Measurements from ENCODE around the gene MOV10L1. TPM values are rescaled to one million over a fixed set of nuclear protein-coding genes. Genes with fewer than 3 reads are reported as not detected.

MOV10L1 gene
- total and polyA plus RNA-seq, 2 donors from 2014 or later: 0.38 to 0.62 TPM

- no peak for TF ChIP-seq CTCF (IDR thresholded peaks at IDR 0.05; ENCODE audit: borderline replicate concordance, extremely low read depth, insufficient read depth)
- DNase-seq: peak in 1 of 5 donors; percentile 26
- H3K36me3 ChIP-seq (ENCODE audit: control insufficient read depth in 2 of 3, insufficient read depth in 3 of 3, low read length in 3 of 3): no peaks in the 10 kb centered on the region
- H3K27ac ChIP-seq (ENCODE audit: low read depth in 2 of 2, low read length in 2 of 2): no peak overlapping the region
- H3K9ac ChIP-seq (ENCODE audit: low read length in 3 of 3): no peak overlapping the region
- peaks cover under 1% of the 10 kb centered on the region for H3K27me3 ChIP-seq (ENCODE audit: control insufficient read depth, insufficient read depth, low read length)
- H3K4me1 ChIP-seq (ENCODE audit: control insufficient read depth in 2 of 3, insufficient read depth in 2 of 3, low read depth in 1 of 3, low read length in 3 of 3): peaks cover 0 to 4% (median 0%) of the 10 kb centered on the region in 3 donors
- intact Hi-C loops (cut with DNase I): no loop called here
- no peak for FAIRE-seq
- no peaks in the 10 kb centered on the region for H3K9me3 ChIP-seq (ENCODE audit: control insufficient read depth in 2 of 3, insufficient read depth in 1 of 3, low read length in 3 of 3)
- no peak overlapping the region for H3K4me3 ChIP-seq (ENCODE audit: low read length in 3 of 3)
Measured at GRCh38 chr22:50173983-50174355, 84.2 kb downstream of the MOV10L1 start.

- H3K27ac ChIP-seq (ENCODE audit: low read depth in 2 of 2, low read length in 2 of 2): no peak overlapping the region
- no peak for FAIRE-seq
- no peak for TF ChIP-seq CTCF (IDR thresholded peaks at IDR 0.05; ENCODE audit: borderline replicate concordance, extremely low read depth, insufficient read depth)
- no peaks in the 10 kb centered on the region for H3K27me3 ChIP-seq (ENCODE audit: control insufficient read depth, insufficient read depth, low read length)
- H3K4me1 ChIP-seq (ENCODE audit: control insufficient read depth in 2 of 3, insufficient read depth in 2 of 3, low read depth in 1 of 3, low read length in 3 of 3): peaks cover 0 to 4% (median 0%) of the 10 kb centered on the region in 3 donors
- H3K4me3 ChIP-seq (ENCODE audit: low read length in 3 of 3): no peak overlapping the region
- intact Hi-C loops (cut with DNase I): no loop called here
- H3K9ac ChIP-seq (ENCODE audit: low read length in 3 of 3): no peak overlapping the region
- H3K36me3 ChIP-seq (ENCODE audit: control insufficient read depth in 2 of 3, insufficient read depth in 3 of 3, low read length in 3 of 3): no peaks in the 10 kb centered on the region
- no peaks in the 10 kb centered on the region for H3K9me3 ChIP-seq (ENCODE audit: control insufficient read depth in 2 of 3, insufficient read depth in 1 of 3, low read length in 3 of 3)
- DNase-seq: peak in 2 of 5 donors; percentile 31 to 71
Measured at GRCh38 chr22:50174382-50175190, 84.8 kb downstream of the MOV10L1 start.

GRCh38 chr22:50175191-50175461, 85.3 kb downstream of the MOV10L1 start:
- intact Hi-C loops (cut with DNase I): no loop called here

More at GRCh38 chr22:50175191-50175461, 85.3 kb downstream of the MOV10L1 start:
- Histone ChIP-seq H3K9me3 (ENCODE audit: control insufficient read depth in 2 of 3, insufficient read depth in 1 of 3, low read length in 3 of 3) (no peaks in the 10 kb centered on the region), H3K4me1 (ENCODE audit: control insufficient read depth in 2 of 3, insufficient read depth in 2 of 3, low read depth in 1 of 3, low read length in 3 of 3) (peaks cover 0 to 7% (median 0%) of the 10 kb centered on the region in 3 donors), H3K27ac (ENCODE audit: low read depth in 2 of 2, low read length in 2 of 2) (no peak overlapping the region), H3K9ac (ENCODE audit: low read length in 3 of 3) (no peak overlapping the region), H3K36me3 (ENCODE audit: control insufficient read depth in 2 of 3, insufficient read depth in 3 of 3, low read length in 3 of 3) (no peaks in the 10 kb centered on the region), H3K4me3 (ENCODE audit: low read length in 3 of 3) (no peak overlapping the region), H3K27me3 (ENCODE audit: control insufficient read depth, insufficient read depth, low read length) (no peaks in the 10 kb centered on the region)
- no peak for TF ChIP-seq CTCF (IDR thresholded peaks at IDR 0.05; ENCODE audit: borderline replicate concordance, extremely low read depth, insufficient read depth)
- FAIRE-seq (no peak), DNase-seq (no peak)

All from kidney (tissue), 14 donors.